DMS79 treated with DMSO at 0.1 percent for 48 hours (cell line): Measurements from ENCODE around the gene TMIGD1.
"Not testable (repeated sequence)": the region's sequence is repeated elsewhere in the genome, so short reads cannot be mapped to it uniquely, and the experiment has no call there.

Experiments used
- DNase-seq: peaks from one replicate; lab custom pipeline; 2025; lab: John Stamatoyannopoulos, UW

Gene TMIGD1

DNA sequence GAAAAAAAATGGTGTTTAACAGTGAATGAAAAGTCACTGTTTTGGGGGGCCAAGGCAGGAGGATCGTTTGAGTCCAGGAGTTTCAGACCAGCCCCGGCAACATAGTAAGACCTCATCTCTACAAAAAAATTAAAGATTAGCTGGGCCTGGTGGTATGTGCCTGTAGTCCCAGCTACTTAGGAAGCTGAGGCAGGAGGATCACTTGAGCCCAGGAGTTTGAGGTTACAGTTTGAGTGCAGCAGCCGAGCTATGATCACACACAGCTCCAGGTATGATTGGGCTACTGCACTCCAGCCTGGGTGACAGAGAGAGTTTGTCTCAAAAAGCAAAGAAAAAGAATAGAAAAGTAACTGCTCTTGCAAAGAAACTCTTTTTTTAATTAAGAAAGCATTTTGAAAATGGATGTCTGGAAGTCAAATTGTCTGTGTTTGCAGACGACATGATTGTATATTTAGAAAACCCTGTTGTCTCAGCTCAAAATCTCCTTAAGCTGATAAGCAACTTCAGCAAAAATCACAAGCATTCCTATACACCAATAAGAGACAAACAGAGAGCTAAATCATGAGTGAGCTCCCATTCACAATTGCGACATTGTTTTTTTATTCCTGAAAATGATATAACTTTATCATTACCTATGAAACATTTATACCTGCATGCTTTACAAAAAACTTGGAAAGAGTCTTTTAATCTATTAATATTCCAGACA, 24.4 kb upstream of the TMIGD1 start:
- DNase-seq, result no peak

DNA sequence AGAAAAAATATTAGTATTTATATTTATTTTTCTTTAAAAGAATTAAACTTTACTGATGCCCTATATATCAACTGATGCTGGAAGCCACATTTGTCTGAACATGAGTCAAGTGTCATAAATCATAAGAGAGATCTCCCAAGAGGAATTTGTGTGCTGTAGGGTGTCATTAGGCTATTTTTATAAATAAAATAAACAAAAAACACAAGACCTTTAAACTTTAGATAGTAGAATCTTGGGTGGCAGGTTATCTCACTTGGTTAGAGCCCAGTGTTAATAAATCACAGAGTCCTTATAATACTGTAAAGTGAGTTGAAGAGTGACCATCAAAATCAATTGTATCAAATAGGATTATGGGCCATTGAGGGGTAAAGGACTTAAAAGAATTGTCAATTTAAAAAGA, 23.6 kb upstream of the TMIGD1 start:
- DNase-seq, result no peak

DNA sequence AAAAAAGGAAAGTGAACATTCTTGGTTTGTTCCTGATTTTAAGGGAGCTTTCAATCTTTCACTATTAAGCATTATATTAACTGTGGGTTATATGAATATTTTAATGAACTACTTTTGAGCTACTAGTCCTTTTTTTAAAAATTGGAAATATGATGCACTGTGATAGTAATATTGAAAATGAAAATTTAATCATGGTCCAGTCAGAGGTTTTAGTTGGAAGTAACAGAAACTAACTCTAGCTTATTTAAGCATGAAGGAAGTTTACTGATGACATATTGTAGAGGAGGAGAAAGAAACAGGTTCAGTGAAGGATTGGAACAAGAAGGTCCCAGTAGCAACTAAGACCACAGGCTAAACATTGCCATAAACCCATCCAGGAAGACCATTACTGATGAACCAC, 20.8 kb upstream of the TMIGD1 start:
- no peak for DNase-seq

DNA sequence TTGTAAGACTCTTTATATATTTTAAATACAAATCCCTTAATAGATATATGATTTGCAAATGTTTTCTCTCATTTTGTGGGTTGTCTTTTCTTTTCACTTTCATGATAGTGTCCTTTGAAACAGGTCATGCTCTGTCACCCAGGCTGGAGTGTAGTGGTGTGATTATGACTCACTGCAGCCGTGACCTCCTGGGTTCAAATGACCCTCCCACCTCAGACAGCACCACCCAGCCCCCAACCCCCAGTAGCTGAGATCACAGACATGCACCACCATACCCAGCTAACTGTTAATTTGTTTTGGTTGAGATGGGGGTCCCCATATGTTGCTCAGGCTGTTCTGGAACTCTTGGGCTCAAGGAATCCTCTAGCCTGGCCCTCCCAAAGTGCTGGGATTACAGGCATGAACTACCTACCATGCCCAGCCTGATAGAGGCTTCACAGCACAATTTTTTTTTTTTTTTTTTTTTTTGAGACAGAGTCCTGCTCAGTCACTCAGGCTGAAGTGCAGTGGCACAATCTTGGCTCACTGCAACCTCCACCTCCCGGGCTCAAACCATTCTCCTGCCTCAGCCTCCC, 18.5 kb upstream of the TMIGD1 start:
- DNase-seq, result no peak

DNA sequence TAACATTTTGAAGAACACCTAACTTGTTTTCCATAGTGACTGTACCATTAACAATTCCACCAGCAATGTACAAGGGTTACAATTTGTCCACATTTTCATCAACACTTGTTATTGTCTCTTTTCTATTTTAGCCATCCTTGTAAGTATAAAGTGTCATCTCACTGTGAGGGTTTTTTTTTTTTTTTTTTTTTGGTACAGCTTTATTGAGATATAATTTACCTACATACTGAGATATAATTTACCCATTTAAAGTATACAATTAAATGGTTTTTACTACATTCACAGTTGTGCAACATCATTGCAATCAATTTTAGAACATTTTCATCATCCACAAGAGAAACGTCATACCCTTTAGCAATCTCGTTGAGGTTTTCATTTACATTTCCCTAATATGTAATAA, 17.9 kb upstream of the TMIGD1 start:
- DNase-seq, result no peak

DNA sequence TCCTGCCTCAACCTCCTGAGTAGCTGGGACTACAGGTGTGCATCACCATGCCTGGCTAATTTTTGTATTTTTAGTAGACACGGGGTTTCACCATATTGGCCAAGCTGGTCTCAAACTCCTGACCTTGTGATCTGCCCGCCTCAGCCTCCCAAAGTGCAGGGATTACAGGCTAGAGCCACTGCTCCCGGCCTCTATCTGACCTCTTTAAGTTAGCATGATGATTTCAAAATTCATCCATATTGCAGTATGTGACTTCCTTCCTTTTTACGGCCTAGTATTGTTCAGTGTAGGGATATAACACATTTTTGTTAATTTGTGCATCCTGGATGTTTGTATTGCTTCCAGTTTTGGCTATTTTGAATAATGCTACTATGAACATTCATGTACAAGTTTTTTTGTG, 17.4 kb upstream of the TMIGD1 start:
- not testable (repeated sequence) for DNase-seq

DNA sequence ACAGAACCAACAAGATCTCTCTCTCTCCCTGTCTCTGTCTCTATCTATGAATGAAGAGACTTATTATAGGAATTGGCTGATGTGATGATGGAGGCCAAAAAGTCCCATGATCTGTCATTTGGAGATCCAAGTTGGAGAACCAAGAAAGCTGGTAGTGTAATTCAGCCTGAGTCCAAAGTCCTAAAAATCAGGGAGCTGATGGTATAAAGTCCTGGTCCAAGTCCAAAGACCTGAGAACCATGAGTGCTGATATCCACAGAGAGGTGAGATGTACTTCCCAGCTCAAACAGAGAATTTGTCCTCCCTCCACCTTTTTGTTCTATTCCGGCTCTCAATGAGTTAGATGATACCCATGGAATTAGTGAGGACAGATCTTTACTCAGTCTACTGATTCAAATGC, 15.4 kb upstream of the TMIGD1 start:
- no peak for DNase-seq

DNA sequence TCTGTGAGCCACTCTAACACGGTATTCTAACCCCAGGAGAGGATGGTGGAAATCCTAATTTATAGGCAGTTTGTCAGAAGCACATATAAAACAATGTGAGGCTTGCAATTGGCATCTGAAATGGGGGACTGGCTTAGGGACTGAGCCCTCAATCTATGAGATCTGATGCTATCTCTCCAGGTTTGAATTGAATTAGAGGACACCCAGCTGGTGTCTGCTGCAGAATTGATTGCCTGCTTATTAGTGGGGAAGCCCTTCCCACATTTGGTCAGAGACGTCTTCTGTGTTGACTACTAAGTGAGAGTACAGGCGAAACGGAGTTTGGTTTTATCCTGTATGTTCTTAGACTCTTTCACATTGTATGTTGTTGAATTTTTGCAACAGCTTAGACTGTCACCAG, 13.6 kb upstream of the TMIGD1 start:
- no peak for DNase-seq

DNA sequence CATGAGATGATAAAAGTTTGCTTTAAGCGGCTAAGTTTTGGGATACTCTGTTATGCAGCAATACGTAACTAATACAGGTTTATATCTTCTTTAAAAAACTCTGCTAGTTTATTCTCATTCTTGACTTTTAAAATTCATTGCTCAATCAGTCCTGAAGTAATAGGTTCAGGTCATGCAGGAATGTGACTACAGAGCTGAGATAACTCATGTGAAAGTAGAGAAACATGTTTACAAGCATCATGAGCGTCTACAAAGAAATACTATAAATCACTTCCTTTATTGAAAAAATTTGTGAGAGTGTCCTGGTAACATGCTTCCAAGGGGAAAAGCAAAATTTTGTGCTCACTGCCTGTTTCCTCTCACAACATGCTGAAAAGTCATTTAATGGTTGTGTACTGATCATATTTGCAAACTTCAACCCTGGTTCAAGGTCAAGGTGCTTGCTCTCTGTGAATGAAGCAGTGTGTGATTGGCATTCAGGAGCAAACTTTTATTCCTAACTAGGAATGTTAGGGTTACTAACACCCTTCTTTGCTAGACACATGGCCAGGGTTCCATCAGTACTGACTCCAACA, 12.5 kb upstream of the TMIGD1 start:
- DNase-seq, result no peak

DNA sequence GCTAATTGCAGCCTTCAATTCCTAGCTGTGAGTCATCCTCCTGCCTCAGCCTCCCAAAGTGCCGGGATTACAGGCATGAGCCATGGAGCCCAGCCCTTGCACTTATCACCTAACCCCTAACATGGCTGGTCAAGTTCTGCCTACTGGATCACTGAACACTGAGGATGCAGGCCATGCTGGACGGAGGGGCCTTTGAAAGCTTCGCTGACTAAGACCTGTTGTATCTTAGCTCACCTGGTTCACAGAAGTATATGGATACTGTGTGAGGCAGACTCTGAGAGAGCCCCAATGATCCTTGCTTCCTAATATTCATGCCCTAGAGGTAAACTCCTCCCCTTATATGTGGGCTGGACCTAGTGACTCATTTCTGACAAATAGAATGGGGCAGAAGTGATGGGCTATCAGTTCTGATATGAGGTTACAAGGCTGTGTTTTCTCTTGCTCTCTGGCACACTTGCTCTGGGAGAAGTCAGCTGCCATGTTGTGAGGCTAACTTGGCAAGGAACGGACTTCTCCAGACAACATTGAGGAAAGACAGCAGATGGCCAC, 11.7 kb upstream of the TMIGD1 start:
- DNase-seq, result no peak

DNA sequence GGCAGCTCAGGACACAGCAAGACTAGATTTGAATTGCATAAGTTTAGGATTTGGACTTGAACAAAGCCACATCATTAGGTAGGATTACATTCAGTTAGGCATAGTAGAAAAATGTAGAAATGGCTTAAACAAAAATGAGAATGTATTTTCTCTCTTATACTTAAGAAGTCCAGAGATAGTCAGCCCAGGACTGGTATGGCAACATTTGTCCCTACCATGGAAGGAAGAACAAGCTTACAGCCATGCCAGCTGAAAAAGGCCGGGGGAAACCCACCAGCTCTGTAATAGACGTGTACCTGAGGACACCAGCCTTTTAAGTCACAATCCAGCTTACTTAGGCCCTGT, 11.2 kb upstream of the TMIGD1 start:
- no peak for DNase-seq

DNA sequence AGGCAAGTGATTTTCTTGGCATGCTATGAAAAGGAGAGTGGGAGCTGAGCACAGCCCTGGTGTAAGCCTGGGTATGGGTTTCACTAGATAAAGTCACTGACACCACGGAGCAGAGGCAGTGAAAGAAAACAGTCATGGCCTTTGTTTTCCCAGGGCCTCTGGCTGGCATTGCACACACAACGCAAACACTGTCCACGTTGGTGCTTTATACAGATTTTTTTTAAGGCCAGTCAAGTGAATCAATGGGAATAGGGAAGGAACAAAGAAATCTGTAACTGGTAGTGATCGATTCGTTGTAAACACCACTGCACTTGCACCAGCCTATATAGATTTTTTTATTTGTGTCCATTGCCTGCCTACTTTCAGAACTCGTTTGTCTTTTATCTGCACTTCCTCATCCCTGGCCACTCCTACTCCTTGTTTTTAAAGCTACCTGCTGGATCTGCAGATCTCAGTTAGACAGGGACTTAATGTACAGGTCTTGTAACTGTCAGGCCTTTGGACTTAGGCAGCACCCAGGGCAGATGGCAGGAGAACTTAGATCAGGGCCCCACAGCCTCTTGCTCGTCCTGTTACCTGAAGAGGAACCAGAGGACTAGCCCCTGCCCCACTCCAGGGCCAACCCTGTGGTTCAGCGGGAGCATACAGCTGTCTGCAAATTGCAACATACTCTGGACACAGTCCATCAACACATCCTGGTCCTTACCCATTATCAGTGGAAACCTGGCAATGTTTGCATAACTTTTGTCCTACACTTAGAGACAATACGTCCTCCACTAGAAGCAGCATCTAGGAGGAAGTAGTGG, 10.6 kb upstream of the TMIGD1 start:
- DNase-seq, result no peak

DNA sequence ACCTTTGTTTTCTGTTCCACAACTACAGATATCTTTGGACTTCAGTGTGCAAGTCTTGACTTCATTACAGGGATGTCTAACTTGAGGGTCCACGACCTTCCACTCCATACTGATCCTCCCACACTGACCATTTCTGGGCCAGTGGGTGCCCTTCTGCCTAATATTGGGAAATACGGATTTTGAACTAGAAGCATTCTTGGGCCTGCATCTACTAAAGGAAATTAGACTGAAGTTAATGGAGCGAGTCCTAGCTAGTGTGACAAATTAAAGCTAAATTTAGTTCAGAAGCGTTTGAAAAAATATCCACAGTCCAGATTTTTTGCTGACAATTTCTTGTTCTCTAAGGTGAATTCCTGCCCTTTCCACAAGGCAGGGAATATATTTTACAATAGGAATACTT, 9.9 kb upstream of the TMIGD1 start:
- no peak for DNase-seq

DNA sequence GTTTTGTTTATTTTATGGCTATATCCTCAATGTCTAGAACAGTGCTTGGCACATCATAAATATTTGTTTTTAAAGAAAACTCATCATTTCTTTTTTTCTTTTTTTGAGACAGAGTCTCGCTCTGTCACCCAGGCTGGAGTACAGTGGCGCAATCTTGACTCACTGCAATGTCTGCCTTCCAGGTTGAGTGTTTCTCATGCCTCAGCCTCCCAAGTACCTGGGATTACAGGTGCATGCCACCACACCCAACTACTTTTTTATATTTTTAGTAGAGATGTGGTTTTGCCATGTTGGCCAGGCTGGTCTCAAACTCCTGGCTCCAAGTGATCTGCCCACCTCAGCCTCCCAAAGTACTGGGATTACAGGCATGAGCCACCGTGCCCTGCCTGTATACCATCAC, 9.4 kb upstream of the TMIGD1 start:
- DNase-seq, result not testable (repeated sequence)

DNA sequence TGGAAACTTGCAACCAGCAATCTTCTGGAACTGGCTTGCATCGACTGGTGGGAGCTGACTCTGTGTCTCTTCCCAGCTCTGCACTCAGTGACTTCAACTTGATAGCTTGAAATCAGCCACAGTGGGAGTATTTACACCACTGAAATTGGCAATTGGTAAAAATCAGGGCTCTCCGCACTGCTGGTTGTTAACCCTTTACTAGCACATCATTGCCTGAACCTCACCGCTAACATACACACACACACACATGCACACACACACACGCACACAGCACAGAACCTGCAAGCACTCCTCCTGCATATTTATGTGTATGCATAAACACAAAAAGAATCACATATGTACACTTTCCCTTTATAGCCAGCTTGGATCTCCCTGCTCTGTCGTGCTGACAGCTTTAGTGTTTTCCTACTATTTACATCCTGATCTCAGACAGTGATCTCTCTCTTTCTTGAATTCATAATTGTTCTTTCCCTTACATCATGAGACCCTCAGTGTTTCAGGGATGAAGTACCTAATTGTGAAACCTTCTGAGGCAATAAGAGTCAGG, 7.9 kb upstream of the TMIGD1 start:
- no peak for DNase-seq

DNA sequence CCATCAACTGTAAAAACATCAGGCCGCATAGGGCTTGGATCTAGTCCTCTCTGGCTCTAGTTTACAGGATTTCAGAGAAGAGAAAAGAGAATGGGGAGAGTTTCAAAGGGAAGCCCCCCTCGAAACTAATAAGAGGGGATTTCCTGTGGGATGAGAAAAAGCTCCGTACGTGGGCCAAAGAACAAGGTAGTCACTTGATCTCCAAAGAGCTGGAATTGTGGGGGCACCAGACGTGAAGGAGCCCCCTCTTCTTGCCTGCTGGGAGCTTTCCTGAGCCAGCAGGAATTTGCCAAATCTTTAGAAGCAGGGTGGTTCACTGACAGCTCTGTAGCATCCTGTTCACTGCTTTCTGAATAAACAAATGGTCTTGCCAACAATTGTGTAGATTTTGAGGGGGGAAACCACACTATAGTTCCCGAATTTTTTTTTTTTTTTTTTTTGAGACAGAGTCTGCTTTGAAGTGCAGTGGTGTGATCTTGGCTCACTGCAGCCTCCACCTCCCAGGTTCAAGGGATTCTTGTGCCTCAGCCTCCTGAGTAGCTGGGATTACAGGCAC, 7.0 kb upstream of the TMIGD1 start:
- DNase-seq, result no peak

DNA sequence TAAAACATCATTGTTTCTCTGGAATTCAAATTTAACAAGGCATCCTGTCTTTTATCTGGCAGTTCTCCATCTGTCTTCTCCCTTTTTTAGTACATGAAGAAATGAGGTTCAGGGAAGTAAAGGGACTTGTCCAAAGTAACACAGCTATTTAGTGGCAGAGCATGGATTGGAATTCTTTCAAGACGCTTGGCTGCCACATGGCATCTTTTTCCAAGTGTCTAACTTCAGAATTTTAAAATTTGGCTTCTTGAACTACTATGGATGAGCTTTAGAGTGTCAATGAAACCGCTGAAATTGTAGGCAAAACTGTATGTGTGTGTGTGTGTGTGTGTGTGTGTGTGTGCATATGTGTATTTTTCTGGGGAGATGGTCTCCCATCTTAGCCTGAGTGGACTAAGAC, 5.2 kb upstream of the TMIGD1 start:
- no peak for DNase-seq

DNA sequence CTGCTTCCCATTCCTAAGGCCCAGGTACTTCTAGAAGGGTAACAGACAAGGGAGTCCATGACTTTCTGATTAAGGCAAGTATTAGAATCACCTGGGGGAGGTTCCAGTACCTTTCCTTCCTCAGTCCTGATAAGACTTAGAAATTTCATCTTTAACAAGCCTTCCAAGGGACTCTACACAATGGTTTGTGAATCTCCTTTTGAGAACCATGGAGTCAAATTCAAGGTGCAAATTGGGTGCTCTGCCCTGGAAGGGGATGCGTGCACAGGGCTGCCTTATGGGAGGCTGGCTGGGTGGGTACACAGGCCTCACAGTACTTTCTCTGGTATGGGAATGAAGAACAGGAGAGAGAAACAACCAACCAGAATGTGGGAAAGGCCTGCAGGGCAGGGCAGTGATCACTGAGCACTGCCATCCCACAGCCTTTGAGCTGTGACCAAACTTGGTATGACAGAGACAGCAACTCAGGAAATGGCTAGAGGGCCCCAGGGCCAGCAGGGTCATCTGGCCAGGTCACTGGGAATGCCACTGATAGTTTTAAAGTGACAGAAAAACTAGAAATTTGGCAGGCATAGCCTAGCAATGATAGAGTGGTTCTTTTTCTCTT, 3.6 kb upstream of the TMIGD1 start:
- no peak for DNase-seq

DNA sequence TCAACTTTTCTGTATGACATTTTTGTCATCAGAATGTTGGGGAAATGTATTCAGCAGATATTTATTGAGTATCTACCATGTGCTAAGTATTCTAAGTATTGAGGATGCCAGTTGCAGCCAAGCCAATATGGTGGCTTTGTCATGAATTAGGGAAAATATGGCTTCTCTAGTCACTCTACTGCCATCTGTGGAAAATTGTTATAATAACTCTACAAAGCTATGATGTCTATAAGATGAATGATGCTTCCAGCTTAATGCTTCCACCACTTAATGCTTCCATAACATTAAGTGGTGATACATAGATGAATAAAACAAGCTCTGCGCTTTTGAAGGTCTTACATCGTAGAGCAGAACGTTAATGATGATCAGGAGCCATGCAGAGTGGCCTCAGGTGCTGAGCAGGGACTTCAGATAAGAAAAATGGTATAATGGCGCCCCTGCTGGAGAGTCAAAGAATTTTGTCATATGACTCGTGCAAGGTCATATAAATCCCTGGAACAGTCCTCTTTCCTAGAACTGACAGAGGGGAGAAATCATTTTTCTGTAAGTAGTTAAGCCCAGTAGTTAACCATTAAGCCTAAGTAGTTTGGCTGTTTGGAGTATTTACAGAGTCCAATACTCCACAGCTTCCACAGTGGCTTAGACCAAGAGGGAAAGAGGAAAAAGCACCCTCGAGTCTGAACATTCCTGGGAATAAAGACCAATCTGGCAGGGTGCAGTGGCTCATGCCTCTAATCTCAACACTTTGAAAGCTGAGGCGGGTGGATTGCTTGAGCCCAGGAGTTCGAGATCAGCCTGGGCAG, 2.7 kb upstream of the TMIGD1 start:
- peak; percentile 32 for DNase-seq

DNA sequence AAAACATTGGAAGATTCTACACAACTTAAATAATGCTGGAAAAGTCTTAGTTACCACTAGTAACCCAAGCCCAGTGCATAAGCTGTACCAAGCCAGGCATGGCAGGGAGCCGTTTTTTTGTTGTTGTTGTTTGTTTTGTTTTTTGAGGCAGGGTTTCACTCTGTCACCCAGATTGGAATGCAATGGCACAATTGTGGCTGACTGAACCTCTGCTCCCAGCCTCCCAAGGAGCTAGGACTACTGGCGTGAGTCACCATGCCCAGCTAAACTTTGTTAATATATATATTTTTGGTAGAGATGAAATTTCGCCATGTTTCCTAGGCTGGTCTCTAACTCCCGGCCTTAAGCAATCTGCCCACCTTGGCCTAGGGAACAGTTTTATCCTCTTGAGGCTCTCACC, 564 bp upstream of the TMIGD1 start:
- DNase-seq, result no peak

DNA sequence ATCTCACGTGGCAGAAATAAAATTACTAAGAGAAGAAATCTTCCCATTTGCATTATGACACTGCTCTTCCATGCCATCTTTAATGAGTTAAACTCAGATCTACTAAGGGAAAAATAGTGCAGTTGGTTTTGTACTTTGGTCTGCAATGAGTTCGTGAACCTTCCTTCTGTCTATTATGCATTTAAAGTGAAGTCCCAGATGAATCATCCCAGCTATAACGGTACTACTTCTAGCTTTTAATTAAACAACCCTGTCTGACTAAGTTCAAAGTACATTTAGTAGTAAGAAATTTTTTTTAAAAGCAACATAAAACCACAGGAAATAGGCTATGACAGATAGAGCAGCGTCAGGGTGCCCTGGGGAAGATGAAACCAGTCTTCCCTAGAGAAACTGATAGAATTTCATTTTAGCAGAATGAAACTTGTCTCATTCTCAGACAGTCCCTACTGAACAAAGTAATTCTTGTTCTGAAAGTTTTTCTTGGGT, 1.8 kb downstream of the TMIGD1 start:
- no peak for DNase-seq
